Measurements from ENCODE around the gene TMEM53. TPM values are rescaled to one million over a fixed set of nuclear protein-coding genes. Genes with fewer than 3 reads are reported as not detected.
A peak's percentile ranks its signal among the peaks of the same experiment; 100 is the strongest.

TMEM53 gene
- total and polyA plus RNA-seq, 8 donors = 8.5 to 18.8 (median 9.7) TPM

DNA sequence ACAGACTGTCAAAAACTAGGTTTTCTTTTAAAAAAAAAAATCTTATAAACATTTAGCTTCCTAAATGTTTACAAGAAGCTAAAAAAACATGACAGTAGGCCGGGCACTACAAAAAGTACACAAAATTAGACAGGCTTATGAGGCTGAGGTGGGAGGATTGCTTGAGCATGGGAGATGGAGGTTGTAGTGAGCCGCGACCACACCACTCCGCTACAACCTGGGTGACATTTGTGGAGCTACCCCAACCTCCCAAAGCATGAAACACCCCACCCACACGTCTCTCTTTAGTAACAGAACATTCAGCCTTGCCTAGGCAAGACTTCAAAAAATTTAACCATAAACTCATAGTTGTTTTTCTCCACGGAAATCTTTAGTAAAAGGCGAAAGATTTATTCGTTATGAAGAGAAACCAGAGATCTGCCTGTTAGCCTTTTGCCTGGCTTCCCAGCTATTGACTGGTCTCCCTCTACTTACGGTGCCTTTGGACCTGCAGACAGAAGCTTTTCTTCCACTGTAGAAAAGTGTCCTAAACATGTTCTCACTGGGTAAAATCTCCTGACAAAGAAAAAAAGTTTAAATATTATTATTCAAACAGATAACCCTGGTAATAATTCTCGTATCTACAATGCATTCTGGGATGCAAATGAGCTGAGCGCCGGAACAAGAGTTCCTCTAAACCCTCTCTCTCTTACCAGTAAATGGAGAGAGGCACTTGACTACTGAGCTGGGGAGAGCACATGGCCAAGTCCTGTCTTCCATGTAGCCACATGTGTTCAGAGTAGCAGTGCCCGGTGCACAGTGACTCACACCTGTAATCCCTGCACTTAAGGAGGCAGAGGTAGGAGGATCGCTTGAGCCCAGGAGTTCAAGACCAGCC is 47.4 kb upstream of the TMEM53 start:
- TF ChIP-seq, protein P1, sequence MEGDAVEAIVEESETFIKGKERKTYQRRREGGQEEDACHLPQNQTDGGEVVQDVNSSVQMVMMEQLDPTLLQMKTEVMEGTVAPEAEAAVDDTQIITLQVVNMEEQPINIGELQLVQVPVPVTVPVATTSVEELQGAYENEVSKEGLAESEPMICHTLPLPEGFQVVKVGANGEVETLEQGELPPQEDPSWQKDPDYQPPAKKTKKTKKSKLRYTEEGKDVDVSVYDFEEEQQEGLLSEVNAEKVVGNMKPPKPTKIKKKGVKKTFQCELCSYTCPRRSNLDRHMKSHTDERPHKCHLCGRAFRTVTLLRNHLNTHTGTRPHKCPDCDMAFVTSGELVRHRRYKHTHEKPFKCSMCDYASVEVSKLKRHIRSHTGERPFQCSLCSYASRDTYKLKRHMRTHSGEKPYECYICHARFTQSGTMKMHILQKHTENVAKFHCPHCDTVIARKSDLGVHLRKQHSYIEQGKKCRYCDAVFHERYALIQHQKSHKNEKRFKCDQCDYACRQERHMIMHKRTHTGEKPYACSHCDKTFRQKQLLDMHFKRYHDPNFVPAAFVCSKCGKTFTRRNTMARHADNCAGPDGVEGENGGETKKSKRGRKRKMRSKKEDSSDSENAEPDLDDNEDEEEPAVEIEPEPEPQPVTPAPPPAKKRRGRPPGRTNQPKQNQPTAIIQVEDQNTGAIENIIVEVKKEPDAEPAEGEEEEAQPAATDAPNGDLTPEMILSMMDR (IDR thresholded peaks at IDR 0.05) = no peak
- DNase-seq (peak in 2 of 4 donors; percentile 79 to 82), ATAC-seq (peak; percentile 92)
- Histone ChIP-seq H3K36me3 (no peaks in the 10 kb centered on the region), H3K4me1 (peaks cover 0 to 32% of the 10 kb centered on the region in 2 donors), H3K27ac (peak overlapping the region; percentile 58 to 76), H3K9me3 (no peaks in the 10 kb centered on the region), H3K27me3 (peaks cover 0 to 8% of the 10 kb centered on the region in 2 donors), H3K4me3 (no peak overlapping the region)
- intact Hi-C loops (cut with DNase I) = no loop called here

DNA sequence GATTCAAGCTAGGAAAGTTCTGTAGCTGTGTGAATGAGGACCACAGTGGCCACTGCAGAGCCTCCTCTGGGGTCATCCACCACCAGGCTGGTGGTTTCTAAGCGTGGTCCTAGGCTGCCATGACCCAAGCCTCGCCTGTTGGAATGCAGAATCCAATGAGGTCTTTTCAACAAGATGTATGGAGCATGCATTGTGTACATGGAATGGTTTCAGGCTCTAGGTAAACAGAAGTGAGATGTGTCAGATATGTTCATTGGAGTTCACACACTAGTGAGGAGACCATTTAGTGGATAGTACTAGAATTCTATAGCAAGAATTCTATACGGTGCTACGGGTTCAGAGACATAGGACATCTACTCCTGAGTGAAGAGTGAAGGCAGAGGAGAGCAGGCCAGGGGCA is 46.0 kb upstream of the TMEM53 start:
- Histone ChIP-seq H3K27me3 (peaks cover 0 to 8% of the 10 kb centered on the region in 2 donors), H3K9me3 (no peaks in the 10 kb centered on the region), H3K4me1 (peaks cover 0 to 33% of the 10 kb centered on the region in 2 donors), H3K36me3 (no peaks in the 10 kb centered on the region), H3K4me3 (no peak overlapping the region), H3K27ac (no peak overlapping the region)
- TF ChIP-seq, protein P1 (IDR thresholded peaks at IDR 0.05) = no peak
- no peak for DNase-seq
- intact Hi-C loops (cut with DNase I) = no loop called here
- ATAC-seq = no peak

DNA sequence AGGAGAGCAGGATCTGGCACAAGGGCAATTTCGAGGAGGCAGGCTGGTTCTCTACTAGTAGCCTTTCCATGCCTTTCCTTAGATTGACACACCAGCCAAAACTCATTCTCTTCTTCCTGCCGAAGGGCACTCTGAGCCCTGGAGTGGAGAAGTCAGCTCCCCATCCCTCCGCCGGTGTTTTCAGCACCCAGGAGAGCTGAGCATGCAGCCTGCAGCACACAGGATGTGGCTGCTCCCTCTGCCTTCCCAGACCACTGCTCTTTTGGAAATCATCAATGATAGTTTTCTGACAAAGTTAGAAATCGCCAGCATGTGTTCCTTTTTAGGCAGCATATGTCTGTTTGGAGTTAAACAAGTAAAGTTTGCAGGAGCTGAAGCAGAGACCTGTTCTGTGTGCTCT is 45.0 kb upstream of the TMEM53 start:
- H3K9me3 ChIP-seq = no peaks in the 10 kb centered on the region
- no peak overlapping the region for H3K4me3 ChIP-seq
- H3K4me1 ChIP-seq = peaks cover 0 to 34% of the 10 kb centered on the region in 2 donors
- TF ChIP-seq, protein P1 (IDR thresholded peaks at IDR 0.05) = no peak
- no peak overlapping the region for H3K27ac ChIP-seq
- DNase-seq (no peak), ATAC-seq (no peak)
- no peaks in the 10 kb centered on the region for H3K36me3 ChIP-seq
- intact Hi-C loops (cut with DNase I) = no loop called here
- peaks cover 0 to 2% of the 10 kb centered on the region in 2 donors for H3K27me3 ChIP-seq

DNA sequence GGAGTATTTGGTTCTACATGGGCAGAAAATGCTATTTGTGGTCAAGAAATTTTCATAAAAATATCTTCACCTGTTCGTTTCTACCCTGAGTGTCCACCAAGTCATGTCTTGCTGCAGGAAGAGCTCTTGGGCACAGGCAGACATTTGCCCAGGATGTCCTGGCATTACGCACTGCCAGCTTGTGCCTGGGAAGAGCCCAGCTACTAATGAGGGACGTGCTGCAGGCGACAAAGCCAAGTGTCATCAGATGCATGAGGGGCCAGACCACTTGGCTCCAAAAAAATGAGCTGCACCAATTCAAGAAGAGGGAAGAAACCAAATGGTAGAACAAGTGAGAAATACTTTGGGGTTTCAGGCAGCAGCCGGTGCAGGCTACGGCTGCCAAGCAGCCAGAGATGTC is 43.8 kb upstream of the TMEM53 start:
- Histone ChIP-seq H3K4me1 (peaks cover 0 to 22% of the 10 kb centered on the region in 2 donors), H3K27me3 (no peaks in the 10 kb centered on the region), H3K36me3 (no peaks in the 10 kb centered on the region), H3K4me3 (no peak overlapping the region), H3K9me3 (no peaks in the 10 kb centered on the region), H3K27ac (no peak overlapping the region)
- ATAC-seq = no peak
- no peak for DNase-seq
- TF ChIP-seq, protein P1 (IDR thresholded peaks at IDR 0.05) = no peak
- intact Hi-C loops (cut with DNase I) = no loop called here

DNA sequence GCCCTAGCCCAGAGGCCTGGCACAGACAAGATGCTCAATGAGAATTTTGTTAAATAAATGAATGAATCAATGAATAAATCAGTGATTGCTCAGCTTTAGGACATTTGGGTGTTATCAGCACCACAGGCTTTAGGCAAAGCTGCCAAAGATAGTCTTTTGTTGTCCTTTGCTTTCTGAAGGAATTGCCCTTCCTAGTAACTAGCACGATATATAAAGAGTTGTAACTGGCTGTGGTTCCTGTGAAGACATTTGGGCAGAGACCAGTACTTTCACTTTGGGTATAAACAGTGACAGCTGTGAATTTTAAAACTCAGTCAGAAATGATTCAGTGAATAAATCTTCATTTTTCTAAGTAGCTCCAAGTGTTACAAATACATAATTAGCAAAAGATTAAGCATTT is 43.4 kb upstream of the TMEM53 start:
- DNase-seq (peak in 1 of 4 donors; percentile 39), ATAC-seq (no peak)
- H3K4me1 ChIP-seq = peaks cover 0 to 22% of the 10 kb centered on the region in 2 donors
- H3K27ac ChIP-seq = no peak overlapping the region
- H3K36me3 ChIP-seq = no peaks in the 10 kb centered on the region
- TF ChIP-seq, protein P1 (IDR thresholded peaks at IDR 0.05) = no peak
- no peaks in the 10 kb centered on the region for H3K27me3 ChIP-seq
- intact Hi-C loops (cut with DNase I) = no loop called here
- no peaks in the 10 kb centered on the region for H3K9me3 ChIP-seq
- no peak overlapping the region for H3K4me3 ChIP-seq
